ENCODE measurements around the gene RTN4RL1.
"Not testable (repeated sequence)": the region's sequence is repeated elsewhere in the genome, so short reads cannot be mapped to it uniquely, and the experiment has no call there.

RTN4RL1 gene

DNA sequence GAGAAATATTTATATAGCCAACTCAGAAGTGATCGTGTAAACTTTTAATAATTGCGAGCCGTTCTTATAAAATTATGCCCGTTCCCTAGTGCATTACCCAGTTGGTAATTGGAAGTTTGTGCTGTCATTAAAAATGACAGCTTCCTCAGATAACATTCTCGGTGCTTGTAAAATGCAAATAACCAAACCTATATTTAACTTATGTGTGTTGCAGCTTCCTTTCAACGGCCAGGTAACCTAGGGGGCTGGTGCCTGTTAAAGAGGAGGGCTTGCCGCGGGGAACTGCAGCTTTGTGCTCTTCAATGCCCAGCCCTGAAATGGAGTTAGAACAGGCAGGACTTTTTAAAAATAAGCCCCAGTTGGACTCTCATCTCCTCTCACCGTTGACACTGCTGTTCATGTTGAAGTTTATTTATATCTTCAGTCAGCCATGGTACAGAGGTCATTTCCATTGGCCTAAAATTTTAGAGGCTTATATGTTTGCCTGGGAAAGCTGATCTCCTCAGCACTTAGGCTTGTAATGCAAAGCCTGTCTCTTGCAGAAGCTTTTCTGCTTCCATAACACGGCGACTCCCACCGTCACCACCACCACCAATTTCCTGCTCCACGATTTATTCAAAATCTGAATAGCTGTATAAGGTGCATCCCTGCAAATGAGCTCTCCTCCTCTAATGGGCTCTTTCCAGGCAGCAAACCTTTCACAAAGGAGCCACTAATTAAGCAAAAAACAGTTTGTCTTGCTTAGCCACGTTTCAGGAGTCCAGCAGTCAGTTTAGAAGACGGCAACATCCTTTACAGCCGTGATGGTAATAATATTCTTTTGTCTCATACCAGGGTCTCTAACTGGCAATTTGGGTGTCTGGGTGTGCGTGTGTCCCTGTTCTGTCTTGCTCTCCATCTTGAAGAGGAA is 120.6 kb downstream of the RTN4RL1 start:
- no peak for TF ChIP-seq CTCF (conservative IDR thresholded peaks at IDR 0.05)
- H3K27ac ChIP-seq: peak overlapping the region; percentile 21; the same call in 1 of the 2 replicates

DNA sequence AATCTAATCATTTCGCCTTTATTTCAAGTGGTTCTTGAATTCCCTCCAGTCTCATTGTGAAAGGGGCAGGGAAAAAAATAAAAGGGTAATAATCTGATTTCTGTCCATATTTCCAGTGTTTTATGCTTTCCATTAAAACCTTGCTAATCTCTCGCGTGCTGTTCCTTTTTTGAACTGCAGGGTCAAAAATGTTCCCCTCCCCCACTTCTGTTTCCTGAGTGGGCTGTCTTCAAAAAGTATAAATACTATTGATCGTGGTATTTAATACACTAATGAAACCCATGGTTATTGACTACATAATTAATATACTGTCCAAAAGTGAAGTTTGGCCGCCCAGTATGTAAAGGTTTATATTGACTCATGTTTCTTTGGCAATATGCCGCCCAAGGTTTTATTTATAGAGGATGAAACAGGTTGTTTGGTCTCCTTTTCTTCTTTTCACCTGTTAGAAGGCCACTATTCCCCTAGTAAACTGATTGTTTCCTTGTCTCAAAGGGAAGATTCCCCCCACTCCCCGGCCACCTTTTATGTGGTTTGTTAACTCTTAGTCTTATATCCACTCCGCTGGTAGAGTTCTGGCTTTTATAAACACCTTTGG is 125.6 kb downstream of the RTN4RL1 start:
- peak; percentile 33 for TF ChIP-seq CTCF (conservative IDR thresholded peaks at IDR 0.05)
- H3K27ac ChIP-seq: no peak overlapping the region

DNA sequence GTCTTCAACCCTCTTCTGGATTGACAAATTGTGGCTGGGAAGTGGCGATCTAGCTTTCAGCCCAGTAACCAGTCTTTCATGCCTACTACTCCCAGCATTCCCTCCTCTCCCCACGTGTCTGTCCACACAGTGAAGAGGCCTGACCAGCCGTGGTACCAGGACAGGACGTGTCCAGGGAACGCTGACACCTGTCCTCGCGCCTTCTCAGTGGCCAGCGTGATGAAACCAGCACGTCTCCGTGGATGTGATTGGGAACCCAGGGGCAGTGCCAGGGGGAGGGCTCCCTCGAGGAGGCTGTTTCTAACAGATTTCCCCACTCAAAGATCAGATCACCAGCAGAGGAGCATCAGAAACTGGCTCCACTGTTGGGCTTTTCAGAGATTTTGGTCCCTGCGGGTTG is 126.3 kb downstream of the RTN4RL1 start:
- no peak overlapping the region for H3K27ac ChIP-seq
- TF ChIP-seq CTCF (conservative IDR thresholded peaks at IDR 0.05): no peak

DNA sequence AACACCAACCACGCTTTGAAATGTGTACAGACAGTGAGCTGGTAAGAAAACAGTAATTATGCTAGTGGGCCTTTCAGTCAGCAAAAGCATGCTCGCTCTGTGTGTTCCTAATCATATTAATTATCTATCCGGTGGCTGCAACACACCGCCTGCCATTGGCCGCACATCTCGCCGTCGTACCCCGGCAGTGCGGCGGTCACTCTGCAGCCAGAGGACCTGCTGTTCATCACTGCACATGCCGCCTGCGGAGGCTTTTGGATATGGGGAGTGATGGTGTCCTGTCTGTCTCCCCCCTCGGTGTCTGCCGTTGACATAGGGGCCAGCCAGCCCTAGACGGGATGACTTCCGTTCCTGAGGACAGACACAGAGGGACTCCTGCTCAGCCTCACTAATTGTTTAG is 126.8 kb downstream of the RTN4RL1 start:
- TF ChIP-seq CTCF (conservative IDR thresholded peaks at IDR 0.05): no peak
- no peak overlapping the region for H3K27ac ChIP-seq

DNA sequence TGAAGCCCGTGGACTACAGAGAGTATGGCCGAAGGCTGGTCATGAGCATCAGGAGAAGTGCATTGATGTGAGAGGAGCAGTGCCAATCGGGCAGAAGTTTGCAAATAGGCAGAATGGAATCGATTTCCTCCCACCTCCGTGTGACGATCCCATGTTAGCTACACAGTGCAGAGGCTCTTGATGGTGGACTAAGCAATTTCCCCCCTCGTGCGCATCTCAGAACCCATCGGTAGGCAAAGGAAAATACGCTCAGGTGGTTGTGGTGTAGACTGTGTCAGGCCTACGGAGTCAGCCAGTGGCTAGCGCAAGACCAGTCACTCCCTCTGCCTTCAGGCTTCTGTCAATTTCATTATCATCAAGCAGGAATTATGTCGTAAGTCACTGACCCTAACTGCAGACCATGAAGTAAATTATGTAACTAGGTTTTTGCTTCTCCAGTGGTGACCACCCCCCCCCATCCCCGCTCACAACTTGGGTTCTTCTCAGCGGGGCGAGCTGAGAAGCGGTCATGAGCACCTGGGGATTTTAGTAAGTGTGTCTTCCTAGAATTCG is 128.0 kb downstream of the RTN4RL1 start:
- TF ChIP-seq CTCF (conservative IDR thresholded peaks at IDR 0.05): no peak

GRCh38 chr17:1896243-1897104 is 128.7 kb downstream of the RTN4RL1 start:
- H3K27ac ChIP-seq: no peak overlapping the region
- no peak for TF ChIP-seq CTCF (conservative IDR thresholded peaks at IDR 0.05)

More for the DNA sequence above, 128.0 kb downstream of the RTN4RL1 start:
- H3K27ac ChIP-seq: no peak overlapping the region

GRCh38 chr17:1895479-1895878 is 129.7 kb downstream of the RTN4RL1 start:
- not testable (repeated sequence) for H3K27ac ChIP-seq

Data from VCaP (cell line).